Stimulated activated CD8-positive, alpha-beta memory T cell treated with anti-CD3 and anti-CD28 coated beads, Interleukin-15, amount 100 ng/mL, for 24 hours (primary cell): Measurements from ENCODE around the gene LDLRAD4.
"Not testable (repeated sequence)": the region's sequence is repeated elsewhere in the genome, so short reads cannot be mapped to it uniquely, and the experiment has no call there.

Source experiments
- DNase-seq: peaks from one replicate; pipeline ENCODE4 v3.0.0-alpha.2; 2020; ENCODE audit warnings: low read depth

LDLRAD4 gene

GRCh38 chr18:13470516-13471197, 252.1 kb downstream of the LDLRAD4 start:
- DNase-seq = no peak

- no peak for DNase-seq
Observed at GRCh38 chr18:13471198-13471845, 252.8 kb downstream of the LDLRAD4 start.

DNA sequence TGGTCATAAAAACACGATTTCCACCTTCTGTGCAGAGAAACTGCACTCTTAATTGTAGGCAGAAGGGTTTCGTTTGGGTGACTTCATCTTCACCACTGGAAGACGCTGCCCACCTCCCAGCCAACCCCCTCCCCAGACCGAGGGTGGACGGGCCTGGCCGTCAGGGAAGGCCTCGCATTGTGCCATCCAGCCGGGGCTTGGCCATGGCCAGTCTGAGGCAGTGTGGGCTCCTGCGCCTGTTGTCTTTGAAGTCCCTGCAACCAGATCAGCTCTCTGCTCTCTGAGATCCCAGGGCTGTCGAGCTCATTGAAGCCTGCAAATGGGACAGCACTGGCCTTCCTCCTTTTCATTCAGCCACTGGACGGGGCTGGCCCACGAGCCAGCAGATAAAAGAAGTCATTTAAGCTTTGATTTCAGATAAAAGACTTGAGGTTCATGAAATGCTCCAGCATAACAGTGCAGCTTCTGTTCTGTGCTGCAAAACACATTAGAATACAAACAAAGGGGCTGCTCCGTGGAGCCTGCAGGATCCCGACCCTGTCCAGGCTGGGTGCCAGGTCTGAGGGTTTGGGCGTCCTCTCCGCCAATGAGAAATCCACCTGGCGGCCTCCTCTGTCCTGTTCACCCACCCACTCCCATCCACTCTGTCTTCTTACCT, 253.5 kb downstream of the LDLRAD4 start:
- DNase-seq = no peak

DNA sequence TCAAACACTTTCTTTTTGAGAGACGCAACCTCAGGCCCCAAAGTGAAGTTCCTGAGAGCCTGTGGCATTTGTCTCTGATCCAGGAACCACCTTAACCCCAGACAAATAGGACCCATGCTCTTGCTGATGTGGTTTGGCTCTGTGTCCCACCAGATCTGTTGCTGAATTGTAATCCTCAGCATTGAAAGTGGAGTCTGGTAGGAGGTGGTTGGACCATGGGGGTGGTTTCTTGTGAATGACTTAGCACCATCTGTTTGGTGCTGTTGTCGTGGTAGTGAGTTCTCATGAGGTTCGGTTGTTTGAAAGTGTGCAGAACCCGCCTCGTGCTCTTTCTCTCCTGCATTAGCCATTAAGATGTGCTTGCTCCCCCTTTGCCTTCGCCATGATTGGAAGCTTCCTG, 255.2 kb downstream of the LDLRAD4 start:
- DNase-seq = no peak

GRCh38 chr18:13474336-13474735, 255.8 kb downstream of the LDLRAD4 start:
- no peak for DNase-seq

DNA sequence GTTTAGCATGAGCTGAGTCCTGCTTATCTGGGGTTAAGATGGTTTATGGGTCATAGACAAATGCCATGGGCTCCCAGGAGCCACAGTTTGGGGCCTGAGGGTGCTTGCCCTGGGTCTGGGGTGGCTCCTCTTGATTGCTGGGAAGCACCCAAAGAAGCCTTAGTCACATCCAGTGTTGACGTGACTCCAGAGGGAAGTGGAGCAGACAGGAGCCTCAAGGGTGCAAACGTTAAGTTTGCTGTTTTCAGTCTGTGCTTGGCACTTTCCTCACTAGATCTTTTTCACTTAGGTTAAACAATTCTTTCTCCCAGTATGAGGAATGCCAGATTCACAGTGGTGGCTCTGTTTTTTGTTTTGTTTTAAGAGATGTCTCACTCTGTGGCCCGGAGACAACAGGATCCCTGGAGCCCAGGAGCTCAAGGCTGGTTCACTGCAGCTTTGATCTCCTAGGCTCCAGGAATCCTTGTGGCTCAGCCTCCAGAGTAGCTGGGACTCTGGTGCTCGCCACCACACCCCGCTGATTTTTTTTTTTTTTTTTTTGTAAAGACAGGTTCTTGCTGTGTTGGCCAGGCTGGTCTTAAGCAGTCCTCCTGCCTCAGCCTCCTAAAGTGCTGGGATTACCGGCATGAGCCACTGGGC, 256.5 kb downstream of the LDLRAD4 start:
- no peak for DNase-seq

DNA sequence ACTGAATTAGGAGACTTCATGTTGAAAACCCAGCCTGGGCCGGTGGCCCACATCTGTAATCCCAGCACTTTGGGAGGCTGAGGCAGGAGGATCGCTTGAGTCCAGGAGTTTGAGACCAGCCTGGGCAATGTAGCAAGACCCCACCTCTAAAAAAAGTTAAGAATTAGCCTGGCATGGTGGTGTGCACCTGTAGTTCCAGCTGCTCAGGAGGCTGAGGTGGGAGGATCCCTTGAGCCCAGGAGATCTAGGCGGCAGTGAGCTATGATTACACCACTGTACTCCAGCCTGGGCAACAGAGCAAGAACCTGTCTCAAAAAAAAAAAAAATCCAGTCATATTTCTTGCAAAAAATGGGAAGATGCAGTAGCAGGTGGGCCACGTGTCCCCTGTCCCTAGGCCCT, 257.8 kb downstream of the LDLRAD4 start:
- not testable (repeated sequence) for DNase-seq

DNA sequence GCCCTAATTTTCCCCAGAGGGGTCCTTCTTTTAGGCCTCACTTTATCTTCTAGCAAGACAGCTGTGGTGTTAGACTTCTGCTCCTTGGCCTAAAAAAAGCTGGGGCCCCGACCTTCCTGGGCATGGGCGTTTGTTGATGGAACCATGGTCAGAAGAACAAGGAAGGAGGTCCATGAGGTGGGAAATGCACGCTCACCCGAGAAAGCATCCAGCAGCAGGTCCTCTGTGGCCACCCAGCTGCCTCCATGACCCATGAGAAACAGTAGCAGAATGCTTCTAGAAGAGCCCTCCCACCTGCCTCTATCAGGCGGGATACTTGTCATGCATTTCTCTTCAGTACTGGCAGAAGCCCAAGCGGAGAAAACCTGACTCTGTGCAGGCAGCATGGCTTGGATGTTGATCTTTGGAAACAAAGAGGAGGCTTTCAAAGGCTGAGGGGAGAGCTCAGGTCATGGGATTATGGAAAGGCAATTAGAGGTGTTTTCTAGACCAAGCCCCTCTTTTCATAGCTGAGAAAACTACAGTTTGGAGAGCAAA, 258.7 kb downstream of the LDLRAD4 start:
- no peak for DNase-seq

GRCh38 chr18:13480571-13481255, 262.2 kb downstream of the LDLRAD4 start:
- DNase-seq = no peak

GRCh38 chr18:13481331-13481730, 262.8 kb downstream of the LDLRAD4 start:
- DNase-seq = no peak

GRCh38 chr18:13481820-13482617, 263.5 kb downstream of the LDLRAD4 start:
- no peak for DNase-seq

DNA sequence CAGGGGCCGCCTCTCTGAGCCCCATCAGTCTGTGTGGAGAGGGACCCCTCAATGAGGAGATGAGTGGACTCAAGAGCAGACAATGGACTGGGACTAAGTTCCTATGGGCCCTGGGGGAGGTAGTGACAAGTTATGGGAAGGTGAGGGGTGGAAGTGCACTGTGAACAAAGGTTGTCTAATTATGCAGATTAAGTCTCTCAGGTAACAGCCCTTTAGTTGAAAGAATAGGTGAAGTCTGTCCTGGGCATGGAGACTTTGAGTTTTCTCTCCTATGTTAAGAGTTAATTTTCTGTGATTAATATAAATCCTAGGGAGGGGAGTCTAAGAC, 264.0 kb downstream of the LDLRAD4 start:
- no peak for DNase-seq

- no peak for DNase-seq
Observed at GRCh38 chr18:13483316-13484270, 265.0 kb downstream of the LDLRAD4 start.

DNA sequence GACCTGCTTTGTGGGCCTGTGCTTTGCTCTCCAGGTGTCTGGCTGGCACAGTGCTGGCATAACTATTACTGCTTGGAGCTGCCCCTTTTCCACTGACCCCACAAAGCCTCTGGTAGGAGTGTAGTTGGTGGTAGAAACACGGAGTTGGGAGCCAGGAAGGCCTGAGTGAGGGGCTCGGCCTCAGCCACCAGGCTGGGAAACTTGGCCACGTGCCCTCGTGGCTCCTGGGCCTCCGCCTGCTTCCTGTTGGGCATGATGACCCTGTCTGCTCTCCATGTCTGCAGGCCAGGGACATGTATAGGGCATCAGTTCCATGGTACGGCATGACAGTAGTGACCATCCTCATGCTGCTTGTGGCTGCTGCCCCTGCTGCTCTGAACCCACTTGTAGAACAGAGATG, 266.6 kb downstream of the LDLRAD4 start:
- DNase-seq = no peak

DNA sequence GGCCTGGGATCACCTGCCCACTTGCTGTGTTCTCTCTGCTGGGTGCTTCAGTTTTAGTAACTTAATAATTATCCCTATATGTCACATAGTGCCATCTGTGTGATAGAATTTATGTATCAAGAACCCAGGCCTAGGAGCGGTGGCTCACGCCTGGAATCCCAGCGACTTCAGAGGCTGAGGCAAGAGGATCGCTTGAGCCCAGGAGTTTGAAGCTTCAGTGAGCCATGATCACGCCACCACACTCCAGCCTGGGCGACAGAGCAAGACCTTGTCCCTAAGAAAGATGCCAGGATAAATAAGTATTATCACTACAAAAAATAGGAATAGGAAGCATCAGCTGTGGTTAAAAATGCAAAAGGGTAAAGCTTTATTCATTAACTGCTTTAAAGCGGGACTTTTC, 267.0 kb downstream of the LDLRAD4 start:
- no peak for DNase-seq

DNA sequence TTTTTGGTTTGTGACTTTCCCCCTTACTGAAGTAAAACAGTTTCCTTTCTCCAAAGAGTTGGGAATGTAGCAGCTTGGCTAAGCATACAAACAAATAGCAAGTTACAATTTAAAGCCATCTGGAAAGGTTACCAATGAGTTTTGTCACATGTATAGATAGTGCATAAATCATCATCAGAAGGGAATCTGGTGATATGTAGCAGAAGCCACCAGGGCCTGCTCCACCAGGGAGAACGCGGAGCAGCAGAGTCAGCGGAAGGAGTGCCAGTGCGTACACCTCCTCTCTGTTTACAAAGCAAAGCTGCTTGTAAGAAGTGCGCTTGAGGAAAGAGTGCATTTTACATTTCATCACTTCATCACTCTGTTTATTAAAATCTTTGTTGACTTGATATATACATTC, 267.7 kb downstream of the LDLRAD4 start:
- DNase-seq = no peak

DNA sequence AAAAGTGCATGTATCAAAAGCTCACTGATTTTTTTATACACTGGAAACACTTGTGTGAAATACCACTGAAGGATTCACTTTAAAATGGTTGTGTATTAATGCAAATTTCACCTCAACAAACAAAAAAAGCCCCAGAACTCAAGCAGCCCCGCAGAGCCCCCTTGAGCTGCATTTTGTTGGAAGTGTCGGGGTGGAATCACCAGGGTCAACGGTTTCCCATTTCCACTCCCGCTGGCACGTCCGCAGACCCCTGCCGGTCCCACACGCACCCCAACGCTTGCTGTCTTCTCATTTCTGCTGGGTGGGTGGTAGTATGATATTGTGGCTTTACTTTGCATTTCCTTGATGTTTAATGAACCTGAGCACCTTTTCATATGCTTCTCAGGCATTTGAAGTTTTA, 268.1 kb downstream of the LDLRAD4 start:
- no peak for DNase-seq

GRCh38 chr18:13487237-13487636, 268.7 kb downstream of the LDLRAD4 start:
- no peak for DNase-seq

DNA sequence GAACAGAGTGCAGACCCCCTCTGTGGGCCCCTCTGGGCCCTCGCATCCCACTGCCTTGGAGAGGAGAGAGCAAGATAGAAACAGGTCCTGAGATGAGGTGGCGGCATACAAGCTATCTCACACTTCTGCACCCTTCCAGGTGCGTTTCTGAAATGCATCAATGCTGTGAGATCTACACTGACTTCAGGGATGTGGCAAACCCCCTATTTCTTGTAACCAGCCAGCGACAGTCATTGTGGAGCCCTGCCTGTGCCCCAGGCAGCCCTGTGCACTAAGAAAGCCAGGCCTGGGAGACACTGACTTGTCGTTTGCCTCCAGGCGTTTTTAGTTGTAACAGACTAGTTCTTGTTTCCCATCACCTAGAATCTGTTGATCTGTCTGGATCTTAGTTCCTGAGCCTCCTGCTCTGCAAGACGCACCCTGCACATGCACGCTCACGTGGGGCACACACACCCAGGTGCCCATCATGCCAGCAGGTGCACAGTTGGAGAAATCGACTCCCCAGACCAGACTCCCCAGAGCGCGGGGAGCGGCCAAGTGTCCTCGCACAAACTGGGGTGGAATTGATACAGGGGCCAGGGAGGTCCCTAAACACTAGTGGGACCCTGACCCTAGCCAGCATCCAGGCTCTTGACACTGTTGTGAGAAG, 269.8 kb downstream of the LDLRAD4 start:
- DNase-seq = no peak

DNA sequence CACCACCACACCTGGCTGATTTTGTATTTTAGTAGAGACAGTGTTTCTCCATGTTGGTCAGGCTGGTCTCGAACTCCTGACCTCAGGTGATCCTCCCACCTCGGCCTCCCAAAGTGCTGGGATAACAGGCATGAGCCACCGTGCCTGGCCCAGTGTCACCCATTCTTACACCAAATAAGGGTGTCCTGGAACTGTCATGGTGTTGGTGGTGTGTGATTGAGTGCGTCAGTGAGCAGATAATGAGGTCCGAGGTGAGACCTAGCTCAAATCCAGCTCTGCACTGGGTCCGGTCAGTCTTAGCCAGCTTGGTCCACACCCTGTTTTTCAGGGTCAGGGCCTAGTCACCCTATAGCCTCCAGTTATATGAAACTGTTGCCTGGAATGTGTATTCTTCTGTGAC, 270.7 kb downstream of the LDLRAD4 start:
- DNase-seq = not testable (repeated sequence)
